ENCODE data around the gene PSMB9.

GRCh38 chr6:32819729-32820128 lies 34.3 kb upstream of the PSMB9 start:
- TF ChIP-seq CEBPB (IDR thresholded peaks at IDR 0.05; ENCODE audit: low read depth, low read length) (no peak), CTCF (conservative IDR thresholded peaks at IDR 0.05; ENCODE audit: low read depth, low read length) (no peak), RFX5 (IDR thresholded peaks at IDR 0.05; ENCODE audit: low read depth, low read length) (no peak)

Measured in IMR-90 (cell line).